ENCODE data around the gene NOLC1. TPM values are rescaled to one million over a fixed set of nuclear protein-coding genes. Genes with fewer than 3 reads are reported as not detected.

Gene NOLC1
- total and polyA plus RNA-seq, 4 donors: 21.8 to 60.9 (median 36.6) TPM

DNA sequence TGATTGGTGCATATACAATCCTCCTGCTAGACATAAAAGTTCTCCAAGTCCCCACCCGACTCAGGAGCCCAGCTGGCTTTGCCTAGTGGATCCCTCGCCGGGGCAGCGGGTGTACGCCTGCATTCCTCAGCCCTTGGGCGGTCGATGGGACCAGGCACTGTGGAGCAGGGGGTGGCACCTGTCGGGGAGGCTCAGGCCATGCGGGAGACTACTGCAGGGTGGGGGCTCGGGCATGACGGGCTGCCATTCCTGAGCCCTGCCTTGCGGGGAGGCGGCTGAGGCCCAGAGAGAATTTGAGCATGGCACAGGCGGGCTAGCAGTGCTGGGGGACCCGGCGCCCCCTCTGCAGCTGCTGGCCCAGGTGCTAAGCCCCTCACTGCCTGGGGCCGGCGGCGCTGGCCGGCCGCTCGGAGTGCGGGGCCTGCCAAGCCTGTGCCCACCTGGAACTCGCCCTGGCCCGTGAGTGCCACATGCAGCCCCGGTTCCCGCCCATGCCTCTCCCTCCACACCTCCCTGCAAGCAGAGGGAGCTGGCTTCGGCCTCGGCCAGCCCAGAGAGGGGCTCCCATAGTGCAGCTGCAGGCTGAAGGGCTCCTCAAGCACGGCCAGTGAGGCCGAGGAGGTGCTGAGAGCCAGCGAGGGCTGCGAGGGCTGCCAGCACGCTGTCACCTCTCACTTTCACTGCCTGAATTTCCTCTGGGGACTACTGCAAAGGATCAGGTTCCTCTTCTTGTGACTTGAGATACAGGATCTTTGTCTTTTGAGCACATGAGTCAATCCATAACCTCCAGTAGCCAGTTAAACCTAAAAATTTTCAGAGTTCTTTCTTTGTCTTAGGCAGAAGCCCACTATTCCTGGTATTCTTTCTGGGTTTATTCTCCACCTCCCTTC lies 48.8 kb downstream of the NOLC1 start:
- no peak overlapping the region for H3K9ac ChIP-seq (ENCODE audit: insufficient read depth in 1 of 2, low read length in 2 of 2)
- ATAC-seq (ENCODE audit: insufficient read depth, low FRiP score): no peak
- WGBS, 2 donors: 89% methylated on average over 34 of the region's 34 CpGs
- no peaks in the 10 kb centered on the region for H3K36me3 ChIP-seq (ENCODE audit: control insufficient read depth in 4 of 4, insufficient read depth in 4 of 4, low read length in 4 of 4)
- no peak overlapping the region for H3K4me3 ChIP-seq
- no peak overlapping the region for H3K27ac ChIP-seq (ENCODE audit: low read depth in 1 of 2, low read length in 1 of 2)
- peaks cover 0 to 9% (median 3%) of the 10 kb centered on the region in 4 donors for H3K9me3 ChIP-seq (ENCODE audit: control insufficient read depth in 4 of 4, insufficient read depth in 3 of 4, low read length in 3 of 4)
- TF ChIP-seq, protein P1, sequence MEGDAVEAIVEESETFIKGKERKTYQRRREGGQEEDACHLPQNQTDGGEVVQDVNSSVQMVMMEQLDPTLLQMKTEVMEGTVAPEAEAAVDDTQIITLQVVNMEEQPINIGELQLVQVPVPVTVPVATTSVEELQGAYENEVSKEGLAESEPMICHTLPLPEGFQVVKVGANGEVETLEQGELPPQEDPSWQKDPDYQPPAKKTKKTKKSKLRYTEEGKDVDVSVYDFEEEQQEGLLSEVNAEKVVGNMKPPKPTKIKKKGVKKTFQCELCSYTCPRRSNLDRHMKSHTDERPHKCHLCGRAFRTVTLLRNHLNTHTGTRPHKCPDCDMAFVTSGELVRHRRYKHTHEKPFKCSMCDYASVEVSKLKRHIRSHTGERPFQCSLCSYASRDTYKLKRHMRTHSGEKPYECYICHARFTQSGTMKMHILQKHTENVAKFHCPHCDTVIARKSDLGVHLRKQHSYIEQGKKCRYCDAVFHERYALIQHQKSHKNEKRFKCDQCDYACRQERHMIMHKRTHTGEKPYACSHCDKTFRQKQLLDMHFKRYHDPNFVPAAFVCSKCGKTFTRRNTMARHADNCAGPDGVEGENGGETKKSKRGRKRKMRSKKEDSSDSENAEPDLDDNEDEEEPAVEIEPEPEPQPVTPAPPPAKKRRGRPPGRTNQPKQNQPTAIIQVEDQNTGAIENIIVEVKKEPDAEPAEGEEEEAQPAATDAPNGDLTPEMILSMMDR (IDR thresholded peaks at IDR 0.05; ENCODE audit: control extremely low read depth, extremely low read depth): no peak
- DNase-seq: no peak
- H3K4me1 ChIP-seq (ENCODE audit: control insufficient read depth in 5 of 5, insufficient read depth in 5 of 5, low read length in 5 of 5): no peaks in the 10 kb centered on the region
- H3K27me3 ChIP-seq (ENCODE audit: control insufficient read depth in 3 of 3, insufficient read depth in 3 of 3, low read length in 2 of 3): no peaks in the 10 kb centered on the region

DNA sequence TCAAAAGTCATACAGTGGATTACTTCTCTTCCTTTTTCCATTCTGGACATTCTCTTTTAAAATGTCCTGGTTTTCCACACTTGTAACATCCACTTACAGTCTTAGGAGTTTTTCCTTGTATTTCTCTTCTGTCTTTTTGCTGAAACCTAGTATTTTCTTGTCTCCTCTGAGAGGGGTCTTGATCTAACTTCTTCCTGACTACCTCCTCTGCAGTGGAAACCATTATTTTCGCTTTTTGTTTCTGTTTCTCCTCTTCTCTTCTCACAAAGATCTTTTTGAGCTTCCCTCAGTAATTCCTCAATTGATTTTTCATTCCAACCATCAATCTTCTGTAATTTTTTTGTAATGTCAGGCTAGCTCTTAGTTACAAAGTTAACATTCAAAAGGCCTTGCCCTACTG lies 50.2 kb downstream of the NOLC1 start:
- Histone ChIP-seq H3K4me3 (no peak overlapping the region), H3K27me3 (ENCODE audit: control insufficient read depth in 3 of 3, insufficient read depth in 3 of 3, low read length in 2 of 3) (no peaks in the 10 kb centered on the region), H3K9ac (ENCODE audit: insufficient read depth in 1 of 2, low read length in 2 of 2) (no peak overlapping the region), H3K27ac (ENCODE audit: low read depth in 1 of 2, low read length in 1 of 2) (no peak overlapping the region), H3K9me3 (ENCODE audit: control insufficient read depth in 4 of 4, insufficient read depth in 3 of 4, low read length in 3 of 4) (peaks cover 0 to 9% (median 3%) of the 10 kb centered on the region in 4 donors), H3K36me3 (ENCODE audit: control insufficient read depth in 4 of 4, insufficient read depth in 4 of 4, low read length in 4 of 4) (no peaks in the 10 kb centered on the region), H3K4me1 (ENCODE audit: control insufficient read depth in 5 of 5, insufficient read depth in 5 of 5, low read length in 5 of 5) (no peaks in the 10 kb centered on the region)
- TF ChIP-seq, protein P1 (IDR thresholded peaks at IDR 0.05; ENCODE audit: control extremely low read depth, extremely low read depth): no peak
- DNase-seq: no peak
- ATAC-seq (ENCODE audit: insufficient read depth, low FRiP score): no peak
- WGBS, 2 donors: 84 to 89% methylated on average over 1 of the region's 1 CpG

DNA sequence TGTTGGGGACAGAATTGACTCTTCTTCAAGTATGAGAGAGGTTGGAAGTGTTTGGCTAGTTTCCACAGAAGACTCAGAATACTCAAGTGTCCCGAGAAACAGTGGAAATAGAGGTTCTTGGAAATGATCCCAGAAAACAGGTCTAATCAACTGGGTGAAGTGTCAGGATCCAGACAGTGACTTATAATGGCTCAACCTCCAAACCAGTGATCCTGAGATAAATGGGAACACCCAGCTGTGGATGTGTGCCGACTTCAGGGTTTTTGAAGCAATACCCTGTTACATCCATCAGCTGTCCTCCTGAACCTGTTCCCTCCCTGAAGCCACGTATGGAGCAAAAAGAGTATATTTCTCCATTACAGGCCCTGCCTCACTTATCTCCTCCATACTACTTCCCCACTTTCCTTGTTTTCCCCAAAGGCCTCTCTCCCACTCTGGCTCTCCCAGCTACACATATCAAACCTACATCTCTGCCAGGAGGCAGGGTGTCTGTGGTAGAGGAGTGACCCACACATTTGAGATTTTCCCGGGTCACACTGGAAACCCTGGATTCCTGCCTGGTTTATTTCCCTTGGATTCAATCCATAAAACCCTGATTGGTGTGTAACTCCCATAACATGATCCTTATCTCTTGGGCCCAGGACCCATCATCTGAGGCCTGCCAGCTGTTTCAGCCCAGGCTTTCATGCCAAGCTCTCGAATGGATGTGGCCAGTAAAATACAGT lies 56.3 kb downstream of the NOLC1 start:
- Histone ChIP-seq H3K9me3 (ENCODE audit: control insufficient read depth in 4 of 4, insufficient read depth in 3 of 4, low read length in 3 of 4) (peaks cover 0 to 9% (median 3%) of the 10 kb centered on the region in 4 donors), H3K27me3 (ENCODE audit: control insufficient read depth in 3 of 3, insufficient read depth in 3 of 3, low read length in 2 of 3) (no peaks in the 10 kb centered on the region), H3K27ac (ENCODE audit: low read depth in 1 of 2, low read length in 1 of 2) (no peak overlapping the region), H3K36me3 (ENCODE audit: control insufficient read depth in 4 of 4, insufficient read depth in 4 of 4, low read length in 4 of 4) (no peaks in the 10 kb centered on the region), H3K4me1 (ENCODE audit: control insufficient read depth in 5 of 5, insufficient read depth in 5 of 5, low read length in 5 of 5) (peaks cover 0 to 13% (median 7%) of the 10 kb centered on the region in 5 donors), H3K9ac (ENCODE audit: insufficient read depth in 1 of 2, low read length in 2 of 2) (peak overlapping the region in 1 of 2 donors; percentile 11), H3K4me3 (no peak overlapping the region)
- peak; percentile 72 to 87 (median 79) for DNase-seq
- ATAC-seq (ENCODE audit: insufficient read depth, low FRiP score): no peak
- 40 to 67% methylated on average over 5 of the region's 5 CpGs for WGBS, 2 donors
- TF ChIP-seq, protein P1 (IDR thresholded peaks at IDR 0.05; ENCODE audit: control extremely low read depth, extremely low read depth): no peak

All from lung (tissue), 12 donors.